Brain microvascular endothelial cell (primary cell): ENCODE results near the gene LPCAT2.
A peak's percentile ranks its signal among the peaks of the same experiment; 100 is the strongest.

ENCODE experiments used
- DNase-seq: peaks from one replicate; pipeline ENCODE4 v3.0.0-alpha.2; 2020
- H3K27ac ChIP-seq: fragments of 250-450 bp; sonication (Bioruptor Pico); 2 replicates; pipeline ENCODE4 v1.5.1; 2020; ENCODE audit warnings: mild to moderate bottlenecking, moderate library complexity
- H3K27me3 ChIP-seq: fragments of 250-450 bp; sonication (Bioruptor Pico); replicated peaks from 2 replicates; pipeline ENCODE4 v1.5.1; 2020; ENCODE audit warnings: mild to moderate bottlenecking
- H3K36me3 ChIP-seq: fragments of 250-450 bp; sonication (Bioruptor Pico); replicated peaks from 2 replicates; pipeline ENCODE4 v1.5.1; 2020; ENCODE audit warnings: mild to moderate bottlenecking
- H3K4me3 ChIP-seq: 2 replicates; pipeline ENCODE4 v1.5.1; 2011; ENCODE audit warnings: low read depth, mild to moderate bottlenecking, control low read depth, low read length, moderate library complexity
- in situ Hi-C: cut with HindIII; loops from 2 replicates; pipeline ENCODE4 v1.10.0; 2017; ENCODE audit warnings: low sequenced_read_pairs, low pct_ligation_motif_present
- TF ChIP-seq, protein P1 (sequence below): IDR thresholded peaks from 2 replicates; pipeline ENCODE4 v1.5.1; 2011; ENCODE audit warnings: low read depth, mild to moderate bottlenecking, moderate library complexity, low read length, control low read depth, inconsistent platforms; ENCODE audit errors: missing control alignments

The LPCAT2 gene

DNA sequence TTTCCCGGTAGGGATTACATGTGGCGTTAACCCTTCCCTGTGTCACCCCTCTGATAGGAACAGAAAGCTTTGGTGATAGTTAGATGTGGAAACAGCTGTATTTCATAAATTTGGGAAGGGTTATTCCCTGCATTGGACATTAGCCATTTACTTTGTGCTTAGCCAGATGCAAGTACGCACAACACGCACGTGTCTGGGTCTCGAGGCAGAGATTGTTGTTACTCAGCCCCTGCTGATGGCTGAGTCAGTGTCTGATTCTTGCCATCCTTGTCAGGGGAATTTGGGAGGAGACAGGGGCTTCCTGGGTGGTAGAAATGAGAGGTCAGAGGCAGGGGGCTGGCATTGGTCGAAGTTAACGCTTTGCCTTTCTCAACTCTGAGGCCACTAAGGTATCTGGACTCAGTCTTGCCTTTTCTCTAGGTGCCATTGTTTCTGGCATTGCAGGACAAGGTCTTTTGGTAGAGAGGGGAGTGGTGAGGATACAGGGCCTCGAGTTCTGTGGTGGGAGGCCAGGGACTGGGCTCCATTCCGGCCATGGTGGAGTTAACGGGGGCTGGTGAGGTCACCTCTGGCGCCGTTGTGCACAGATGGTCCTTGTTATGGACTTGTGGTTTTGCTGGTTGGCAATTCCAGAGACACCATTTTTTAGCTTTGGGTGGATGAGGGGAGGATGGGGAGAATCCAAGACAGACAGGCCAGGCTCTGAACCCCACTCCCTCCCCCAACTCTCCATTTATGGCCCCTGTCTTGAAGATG is 21.6 kb upstream of the LPCAT2 start:
- H3K4me3 ChIP-seq: no peak overlapping the region
- H3K27me3 ChIP-seq: no peaks in the 10 kb centered on the region
- in situ Hi-C loops: no loop called here
- TF ChIP-seq, protein P1, sequence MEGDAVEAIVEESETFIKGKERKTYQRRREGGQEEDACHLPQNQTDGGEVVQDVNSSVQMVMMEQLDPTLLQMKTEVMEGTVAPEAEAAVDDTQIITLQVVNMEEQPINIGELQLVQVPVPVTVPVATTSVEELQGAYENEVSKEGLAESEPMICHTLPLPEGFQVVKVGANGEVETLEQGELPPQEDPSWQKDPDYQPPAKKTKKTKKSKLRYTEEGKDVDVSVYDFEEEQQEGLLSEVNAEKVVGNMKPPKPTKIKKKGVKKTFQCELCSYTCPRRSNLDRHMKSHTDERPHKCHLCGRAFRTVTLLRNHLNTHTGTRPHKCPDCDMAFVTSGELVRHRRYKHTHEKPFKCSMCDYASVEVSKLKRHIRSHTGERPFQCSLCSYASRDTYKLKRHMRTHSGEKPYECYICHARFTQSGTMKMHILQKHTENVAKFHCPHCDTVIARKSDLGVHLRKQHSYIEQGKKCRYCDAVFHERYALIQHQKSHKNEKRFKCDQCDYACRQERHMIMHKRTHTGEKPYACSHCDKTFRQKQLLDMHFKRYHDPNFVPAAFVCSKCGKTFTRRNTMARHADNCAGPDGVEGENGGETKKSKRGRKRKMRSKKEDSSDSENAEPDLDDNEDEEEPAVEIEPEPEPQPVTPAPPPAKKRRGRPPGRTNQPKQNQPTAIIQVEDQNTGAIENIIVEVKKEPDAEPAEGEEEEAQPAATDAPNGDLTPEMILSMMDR: no peak
- H3K36me3 ChIP-seq: peaks cover 60% of the 10 kb centered on the region
- no peak overlapping the region for H3K27ac ChIP-seq
- peak; percentile 53 for DNase-seq

DNA sequence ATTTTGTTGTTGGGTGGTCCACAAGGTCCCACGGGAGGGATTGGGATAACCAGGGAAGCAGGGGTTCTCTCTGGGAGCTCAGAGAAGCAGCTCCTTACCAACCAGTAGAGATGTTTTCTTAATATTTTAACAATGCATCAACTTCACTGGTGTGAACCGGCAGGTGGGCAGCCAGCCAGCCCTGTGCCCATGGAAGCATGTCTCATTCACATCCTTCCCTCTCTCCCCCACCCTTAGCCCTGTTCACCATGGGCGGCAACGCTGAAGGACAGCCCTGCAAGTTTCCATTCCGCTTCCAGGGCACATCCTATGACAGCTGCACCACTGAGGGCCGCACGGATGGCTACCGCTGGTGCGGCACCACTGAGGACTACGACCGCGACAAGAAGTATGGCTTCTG is 20.6 kb upstream of the LPCAT2 start:
- in situ Hi-C loops: no loop called here
- TF ChIP-seq, protein P1: no peak
- Histone ChIP-seq H3K36me3 (peaks cover 60% of the 10 kb centered on the region), H3K27ac (no peak overlapping the region), H3K27me3 (no peaks in the 10 kb centered on the region), H3K4me3 (no peak overlapping the region)
- DNase-seq: no peak

DNA sequence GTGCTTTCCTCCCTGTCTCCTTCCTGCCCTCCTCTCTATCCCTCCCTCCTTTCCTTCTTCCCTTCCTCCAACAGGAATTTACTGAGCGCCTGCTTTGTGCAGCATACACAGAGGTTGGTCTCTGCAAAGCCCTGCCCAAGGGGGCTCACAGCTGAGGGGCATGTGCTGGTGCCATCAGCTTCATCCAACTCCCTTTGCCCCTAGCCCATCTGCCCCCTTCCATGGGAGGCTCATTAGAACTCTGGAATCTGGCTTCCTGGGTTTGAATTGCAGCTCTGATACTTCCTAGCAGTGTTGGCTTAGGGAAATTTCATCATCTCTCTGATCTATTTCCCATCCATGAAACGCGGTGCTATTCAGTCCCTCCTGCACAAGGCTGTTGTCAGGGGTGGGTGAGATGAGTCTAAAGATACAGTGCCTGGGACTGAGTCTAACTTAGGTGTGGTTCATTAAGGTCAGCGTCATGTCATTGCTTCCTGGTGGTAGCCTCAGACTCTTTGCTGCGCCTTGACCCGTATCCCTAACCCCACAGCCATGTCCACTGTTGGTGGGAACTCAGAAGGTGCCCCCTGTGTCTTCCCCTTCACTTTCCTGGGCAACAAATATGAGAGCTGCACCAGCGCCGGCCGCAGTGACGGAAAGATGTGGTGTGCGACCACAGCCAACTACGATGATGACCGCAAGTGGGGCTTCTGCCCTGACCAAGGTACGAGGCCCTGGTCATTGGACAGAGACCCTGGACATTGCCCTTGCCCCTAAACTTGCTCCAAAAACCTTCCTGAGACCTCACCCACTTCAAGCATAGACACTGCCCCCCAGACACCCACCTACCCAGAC is 19.5 kb upstream of the LPCAT2 start:
- H3K27ac ChIP-seq: no peak overlapping the region
- no peak for DNase-seq
- TF ChIP-seq, protein P1: no peak
- H3K4me3 ChIP-seq: no peak overlapping the region
- peaks cover 57% of the 10 kb centered on the region for H3K36me3 ChIP-seq
- in situ Hi-C loops: no loop called here
- H3K27me3 ChIP-seq: no peaks in the 10 kb centered on the region

DNA sequence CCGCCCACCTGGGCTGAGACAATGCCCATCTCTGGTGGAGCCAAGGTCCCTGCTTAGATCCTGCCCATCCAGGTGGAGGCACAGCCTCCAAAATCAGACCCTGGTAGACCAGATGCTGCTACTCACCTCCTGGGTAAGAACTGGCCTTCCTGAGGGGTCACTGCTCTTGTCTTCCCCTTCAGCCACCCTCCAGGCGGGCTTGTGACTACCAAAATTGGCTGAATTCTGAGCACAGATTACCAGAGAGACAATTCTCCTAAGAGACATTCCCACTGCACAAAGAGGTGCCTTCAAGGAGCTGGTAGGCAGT is 19.0 kb upstream of the LPCAT2 start:
- TF ChIP-seq, protein P1: no peak
- no peak for DNase-seq
- Histone ChIP-seq H3K36me3 (peaks cover 51% of the 10 kb centered on the region), H3K4me3 (no peak overlapping the region), H3K27ac (no peak overlapping the region), H3K27me3 (no peaks in the 10 kb centered on the region)
- in situ Hi-C loops: no loop called here

DNA sequence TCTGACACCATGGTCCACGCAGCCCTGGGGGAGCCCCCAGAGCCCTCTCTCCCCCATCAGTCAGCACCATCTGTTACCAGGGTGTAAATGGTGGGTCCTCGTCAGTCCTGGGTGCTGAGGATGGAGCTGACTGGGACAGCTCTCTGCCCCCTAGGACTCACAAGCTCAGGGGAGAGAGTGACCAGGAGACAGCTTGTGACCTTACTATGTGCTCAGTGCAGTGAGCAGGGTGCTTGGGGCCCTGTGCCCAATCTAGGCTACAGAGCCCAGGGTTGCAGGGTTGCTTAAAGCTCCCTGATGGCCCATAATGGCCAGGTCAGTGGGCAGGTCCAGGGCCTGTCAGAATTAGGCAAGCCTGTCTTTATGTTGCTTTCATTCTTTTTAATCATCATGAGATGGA is 18.6 kb upstream of the LPCAT2 start:
- peaks cover 47% of the 10 kb centered on the region for H3K36me3 ChIP-seq
- H3K27me3 ChIP-seq: no peaks in the 10 kb centered on the region
- no peak overlapping the region for H3K4me3 ChIP-seq
- in situ Hi-C loops: no loop called here
- no peak overlapping the region for H3K27ac ChIP-seq
- TF ChIP-seq, protein P1: no peak
- no peak for DNase-seq
